GM18858 (cell line): ENCODE results near the gene VAV2.

Experiments used
- ATAC-seq: cut with Tn5 transposase; IDR thresholded peaks from one replicate; pipeline ENCODE4 v1.9.1; 2021; ENCODE audit not compliant: unreplicated experiment

Gene VAV2

GRCh38 chr9:133943036-133943780, 48.9 kb downstream of the VAV2 start:
- no peak for ATAC-seq

GRCh38 chr9:133942206-133942975, 49.7 kb downstream of the VAV2 start:
- ATAC-seq: no peak

GRCh38 chr9:133939845-133940244, 52.3 kb downstream of the VAV2 start:
- no peak for ATAC-seq

GRCh38 chr9:133939171-133939785, 52.8 kb downstream of the VAV2 start:
- ATAC-seq: no peak

- no peak for ATAC-seq
Measured at GRCh38 chr9:133938753-133939152, 53.4 kb downstream of the VAV2 start.

GRCh38 chr9:133938086-133938485, 54.0 kb downstream of the VAV2 start:
- no peak for ATAC-seq

GRCh38 chr9:133937120-133937519, 55.0 kb downstream of the VAV2 start:
- no peak for ATAC-seq

- no peak for ATAC-seq
Measured at GRCh38 chr9:133935328-133936005, 56.7 kb downstream of the VAV2 start.

- no peak for ATAC-seq
Measured at GRCh38 chr9:133934482-133935232, 57.5 kb downstream of the VAV2 start.

- ATAC-seq: no peak
Measured at GRCh38 chr9:133933426-133934026, 58.6 kb downstream of the VAV2 start.

- no peak for ATAC-seq
Measured at GRCh38 chr9:133932633-133933032, 59.5 kb downstream of the VAV2 start.

- ATAC-seq: no peak
Measured at GRCh38 chr9:133932181-133932580, 59.9 kb downstream of the VAV2 start.

- no peak for ATAC-seq
Measured at GRCh38 chr9:133930682-133931485, 61.2 kb downstream of the VAV2 start.

- ATAC-seq: no peak
Measured at GRCh38 chr9:133930046-133930681, 62.0 kb downstream of the VAV2 start.

GRCh38 chr9:133929599-133929998, 62.5 kb downstream of the VAV2 start:
- ATAC-seq: no peak

- no peak for ATAC-seq
Measured at GRCh38 chr9:133928248-133928764, 63.8 kb downstream of the VAV2 start.

GRCh38 chr9:133927041-133927440, 65.1 kb downstream of the VAV2 start:
- no peak for ATAC-seq

- no peak for ATAC-seq
Measured at GRCh38 chr9:133926165-133926856, 65.8 kb downstream of the VAV2 start.
